Measurements from ENCODE around the gene LIPH.

The LIPH gene

GRCh38 chr3:185473290-185473815, 79.0 kb downstream of the LIPH start:
- TF ChIP-seq REST (IDR thresholded peaks at IDR 0.05; ENCODE audit: insufficient read depth in 1 of 2, low read depth in 2 of 2, low read length in 2 of 2) (no peak), SIN3A (IDR thresholded peaks at IDR 0.05; ENCODE audit: borderline replicate concordance, insufficient read depth, low read length) (no peak), TAF1 (IDR thresholded peaks at IDR 0.05; ENCODE audit: borderline replicate concordance, insufficient read depth, low read length) (no peak), POLR2AphosphoS5 (IDR thresholded peaks at IDR 0.05; ENCODE audit: low read depth, low read length) (no peak), FOXP2 (optimal IDR thresholded peaks at IDR 0.05; ENCODE audit: borderline replicate concordance, extremely low read depth, extremely low read length, insufficient read depth) (no peak)

- no peak for TF ChIP-seq POLR2AphosphoS5 (IDR thresholded peaks at IDR 0.05; ENCODE audit: low read depth, low read length)
- no peak for TF ChIP-seq FOXP2 (optimal IDR thresholded peaks at IDR 0.05; ENCODE audit: borderline replicate concordance, extremely low read depth, extremely low read length, insufficient read depth)
- TF ChIP-seq REST (IDR thresholded peaks at IDR 0.05; ENCODE audit: insufficient read depth in 1 of 2, low read depth in 2 of 2, low read length in 2 of 2), result no peak
- TF ChIP-seq TAF1 (IDR thresholded peaks at IDR 0.05; ENCODE audit: borderline replicate concordance, insufficient read depth, low read length), result no peak
- TF ChIP-seq SIN3A (IDR thresholded peaks at IDR 0.05; ENCODE audit: borderline replicate concordance, insufficient read depth, low read length), result no peak
These were observed 82.1 kb downstream of the LIPH start for GRCh38 chr3:185470323-185470722.

GRCh38 chr3:185469542-185469941, 82.8 kb downstream of the LIPH start:
- TF ChIP-seq POLR2AphosphoS5 (IDR thresholded peaks at IDR 0.05; ENCODE audit: low read depth, low read length), result no peak
- no peak for TF ChIP-seq TAF1 (IDR thresholded peaks at IDR 0.05; ENCODE audit: borderline replicate concordance, insufficient read depth, low read length)
- TF ChIP-seq REST (IDR thresholded peaks at IDR 0.05; ENCODE audit: insufficient read depth in 1 of 2, low read depth in 2 of 2, low read length in 2 of 2), result no peak
- no peak for TF ChIP-seq FOXP2 (optimal IDR thresholded peaks at IDR 0.05; ENCODE audit: borderline replicate concordance, extremely low read depth, extremely low read length, insufficient read depth)
- no peak for TF ChIP-seq SIN3A (IDR thresholded peaks at IDR 0.05; ENCODE audit: borderline replicate concordance, insufficient read depth, low read length)

GRCh38 chr3:185465471-185465870, 86.9 kb downstream of the LIPH start:
- TF ChIP-seq TAF1 (IDR thresholded peaks at IDR 0.05; ENCODE audit: borderline replicate concordance, insufficient read depth, low read length) (no peak), FOXP2 (optimal IDR thresholded peaks at IDR 0.05; ENCODE audit: borderline replicate concordance, extremely low read depth, extremely low read length, insufficient read depth) (no peak), REST (IDR thresholded peaks at IDR 0.05; ENCODE audit: insufficient read depth in 1 of 2, low read depth in 2 of 2, low read length in 2 of 2) (no peak), SIN3A (IDR thresholded peaks at IDR 0.05; ENCODE audit: borderline replicate concordance, insufficient read depth, low read length) (no peak), POLR2AphosphoS5 (IDR thresholded peaks at IDR 0.05; ENCODE audit: low read depth, low read length) (no peak)
